ENCODE results near the gene SPNS2. TPM values are rescaled to one million over a fixed set of nuclear protein-coding genes. Genes with fewer than 3 reads are reported as not detected.
A peak's percentile ranks its signal among the peaks of the same experiment; 100 is the strongest.

Gene SPNS2
- total and polyA plus RNA-seq, 2 donors (not counting 1 experiment from before 2014, with no cell fraction given), result 0.48 TPM; not detected in 1

DNA sequence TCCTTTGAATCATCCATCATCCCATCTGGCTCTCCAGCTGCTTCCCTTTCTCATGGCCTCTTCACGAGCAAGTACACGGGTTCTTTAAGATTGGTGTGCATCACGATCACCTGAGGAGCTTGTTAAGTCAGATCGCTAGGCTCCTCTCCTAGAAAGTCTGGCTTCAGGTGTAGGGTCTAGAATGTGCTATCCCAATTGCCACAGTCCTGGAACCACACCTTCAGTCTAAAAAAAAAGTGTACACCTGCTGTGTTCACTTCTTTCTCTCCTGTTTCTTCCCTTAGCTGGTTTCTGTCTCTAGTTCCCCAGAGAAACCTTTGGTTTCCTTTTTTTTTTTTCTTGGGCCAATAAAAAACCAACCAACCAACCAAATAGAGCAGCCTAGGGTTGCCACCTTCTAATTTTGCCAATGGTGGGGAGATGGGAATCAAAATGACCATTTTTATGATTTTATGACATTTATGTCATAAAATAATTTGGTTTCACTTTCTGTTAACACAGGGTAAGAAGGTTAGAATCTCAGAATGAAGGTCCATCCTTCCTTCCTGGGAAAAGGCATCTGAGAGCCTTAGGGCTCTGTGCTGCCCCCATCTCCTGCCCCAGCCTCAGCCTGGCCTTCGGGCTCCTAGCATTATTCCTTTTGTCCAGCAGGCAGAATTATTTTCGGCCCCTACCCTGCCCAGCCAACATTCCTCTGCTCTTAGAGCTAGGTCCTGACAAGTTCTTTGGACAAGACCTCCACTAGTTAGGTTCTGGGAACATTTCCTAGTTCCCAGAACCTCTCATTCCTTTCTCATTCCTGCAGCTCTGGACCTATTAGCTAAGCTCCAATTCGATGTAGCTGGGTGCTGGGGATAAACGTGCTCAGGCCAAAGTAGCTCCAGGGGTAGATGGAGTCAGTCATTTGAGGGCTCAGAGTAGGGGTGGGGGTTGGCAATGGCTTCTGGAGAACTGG is 63.6 kb downstream of the SPNS2 start:
- POLR2A ChIA-PET, result interaction anchor here (0.5 kb wide), 1 partner anchor 455 kb away, joined by 5 read pairs; no protein-coding TSS in a partner anchor

More for the DNA sequence above, 63.6 kb downstream of the SPNS2 start:
- 77% methylated on average over 6 of the region's 8 CpGs for WGBS (ENCODE audit: insufficient coverage)
- peaks cover 14 to 19% of the 10 kb centered on the region in 2 donors for H3K4me1 ChIP-seq (ENCODE audit: control insufficient read depth in 2 of 2, insufficient read depth in 2 of 2, low read length in 2 of 2)
- H3K79me2 ChIP-seq (ENCODE audit: control insufficient read depth, insufficient read depth, low read length), result no peaks in the 10 kb centered on the region
- Mint-ChIP-seq H3K27me3 (no peaks in the 10 kb centered on the region), H3K9me3 (ENCODE audit: insufficient read depth) (no peaks in the 10 kb centered on the region), H3K27ac (peak overlapping the region; percentile 63), H3K4me1 (peaks cover 25% of the 10 kb centered on the region), H3K4me3 (peak overlapping the region; percentile 24)
- no peaks in the 10 kb centered on the region for H3K9me3 ChIP-seq (ENCODE audit: control extremely low read depth in 1 of 3, control insufficient read depth in 2 of 3, insufficient read depth in 1 of 3, low read length in 2 of 3)
- H3K27me3 ChIP-seq (replicated peaks in 1 of 4; ENCODE audit: control extremely low read depth in 1 of 4, control insufficient read depth in 3 of 4, insufficient read depth in 4 of 4, low read length in 3 of 4), result no peaks in the 10 kb centered on the region
- no peak overlapping the region for H3K4me3 ChIP-seq (ENCODE audit: control extremely low read depth in 1 of 5, extremely low read depth in 1 of 5, insufficient read depth in 1 of 5, low read depth in 2 of 5, low read length in 4 of 5)
- no peak overlapping the region for H3K9ac ChIP-seq (ENCODE audit: low read length)
- DNase-seq (no peak), ATAC-seq (ENCODE audit: low read depth) (no peak)
- intact Hi-C loops (cut with micrococcal nuclease), result loop anchor here (10.0 kb wide), 3 partner anchors 143 to 347 kb away; partner anchors contain the start of genes PELP1 and PSMB6
- peak overlapping the region; percentile 54 for H2AFZ ChIP-seq (ENCODE audit: insufficient read depth, low read depth, low read length, poor library complexity, severe bottlenecking)
- H3K36me3 ChIP-seq (replicated peaks in 1 of 2; ENCODE audit: control extremely low read depth in 1 of 2, control insufficient read depth in 1 of 2, extremely low read depth in 1 of 2, insufficient read depth in 2 of 2, low read length in 1 of 2), result no peaks in the 10 kb centered on the region
- CTCF ChIA-PET, result interaction anchor here (0.6 to 1.2 kb wide), 2 partner anchors 148 to 1849 kb away, joined by 3 to 4 read pairs; partner anchors contain the start of gene ARRB2
- H3K4me2 ChIP-seq (replicated peaks; ENCODE audit: low read depth, low read length, poor library complexity, severe bottlenecking), result peak overlapping the region; percentile 36
- no peaks in the 10 kb centered on the region for H4K20me1 ChIP-seq (ENCODE audit: control insufficient read depth, insufficient read depth, low read length, poor library complexity, severe bottlenecking)
- peak overlapping the region; percentile 3 to 8 for H3K27ac ChIP-seq (ENCODE audit: low read length in 2 of 2)
- TF ChIP-seq, protein P1, sequence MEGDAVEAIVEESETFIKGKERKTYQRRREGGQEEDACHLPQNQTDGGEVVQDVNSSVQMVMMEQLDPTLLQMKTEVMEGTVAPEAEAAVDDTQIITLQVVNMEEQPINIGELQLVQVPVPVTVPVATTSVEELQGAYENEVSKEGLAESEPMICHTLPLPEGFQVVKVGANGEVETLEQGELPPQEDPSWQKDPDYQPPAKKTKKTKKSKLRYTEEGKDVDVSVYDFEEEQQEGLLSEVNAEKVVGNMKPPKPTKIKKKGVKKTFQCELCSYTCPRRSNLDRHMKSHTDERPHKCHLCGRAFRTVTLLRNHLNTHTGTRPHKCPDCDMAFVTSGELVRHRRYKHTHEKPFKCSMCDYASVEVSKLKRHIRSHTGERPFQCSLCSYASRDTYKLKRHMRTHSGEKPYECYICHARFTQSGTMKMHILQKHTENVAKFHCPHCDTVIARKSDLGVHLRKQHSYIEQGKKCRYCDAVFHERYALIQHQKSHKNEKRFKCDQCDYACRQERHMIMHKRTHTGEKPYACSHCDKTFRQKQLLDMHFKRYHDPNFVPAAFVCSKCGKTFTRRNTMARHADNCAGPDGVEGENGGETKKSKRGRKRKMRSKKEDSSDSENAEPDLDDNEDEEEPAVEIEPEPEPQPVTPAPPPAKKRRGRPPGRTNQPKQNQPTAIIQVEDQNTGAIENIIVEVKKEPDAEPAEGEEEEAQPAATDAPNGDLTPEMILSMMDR (IDR thresholded peaks at IDR 0.05), result no peak
- no peak for TF ChIP-seq EZH2 (IDR thresholded peaks at IDR 0.05; ENCODE audit: borderline replicate concordance, insufficient read depth, low read depth, low read length, poor library complexity, severe bottlenecking)

Data from B cell (primary cell).